Activated B cell treated with CpG ODN at 0.5 μM for 24 hours (primary cell): ENCODE measurements around the gene LBR. TPM values are rescaled to one million over a fixed set of nuclear protein-coding genes. Genes with fewer than 3 reads are reported as not detected.
"Not testable (repeated sequence)": the region's sequence is repeated elsewhere in the genome, so short reads cannot be mapped to it uniquely, and the experiment has no call there.

Experiments
- ATAC-seq: fragments of 200-7000 bp; cut with Tn5 transposase; one replicate; pipeline ENCODE4 v1.10.0; 2021; ENCODE audit warnings: low read depth, mild to moderate bottlenecking, moderate library complexity
- CTCF ChIA-PET: fragments of 350-600 bp; sonication (Branson Sonifier 250); formaldehyde crosslinking; loops from one replicate; lab custom pipeline; 2021; ENCODE audit warnings: antibody characterized with exemption; lab: Charles Lee
- POLR2A ChIA-PET: fragments of 350-600 bp; sonication (Branson Sonifier 250); formaldehyde crosslinking; loops from one replicate; lab custom pipeline; 2021; ENCODE audit warnings: antibody characterized with exemption; lab: Charles Lee
- DNase-seq: peaks from one replicate; pipeline ENCODE4 v3.0.0; 2022
- H3K27ac Mint-ChIP-seq: one replicate; pipeline ENCODE4 v1.8.0; 2020; ENCODE audit warnings: mixed read lengths
- H3K27me3 Mint-ChIP-seq: one replicate; pipeline ENCODE4 v1.8.0; 2021; ENCODE audit warnings: mixed read lengths
- H3K36me3 Mint-ChIP-seq: one replicate; pipeline ENCODE4 v1.8.0; 2021; ENCODE audit warnings: low read depth, mixed read lengths
- H3K4me1 Mint-ChIP-seq: one replicate; pipeline ENCODE4 v1.8.0; 2021; ENCODE audit warnings: mixed read lengths
- H3K4me3 Mint-ChIP-seq: one replicate; pipeline ENCODE4 v1.8.0; 2020; ENCODE audit warnings: mild to moderate bottlenecking, mixed read lengths
- H3K9me3 Mint-ChIP-seq: one replicate; pipeline ENCODE4 v1.8.0; 2020; ENCODE audit warnings: mixed read lengths
- CTCF ChIP-seq: fragments of 200-600 bp; IDR thresholded peaks from one replicate; pipeline ENCODE4 v1.8.0; 2022; ENCODE audit warnings: antibody characterized with exemption, mild to moderate bottlenecking
- intact Hi-C: fragments of 100-400 bp; cut with micrococcal nuclease; formaldehyde crosslinking; loops from one replicate; pipeline ENCODE4 v1.15.1; 2024
- total RNA-seq: library from RNA; stranded (reverse); gene quantifications from 2 replicates; pipeline ENCODE4 v1.2.3, GENCODE V29; 2022

The LBR gene
- total RNA-seq, 1 donor from 2014 or later, result 113 TPM

DNA sequence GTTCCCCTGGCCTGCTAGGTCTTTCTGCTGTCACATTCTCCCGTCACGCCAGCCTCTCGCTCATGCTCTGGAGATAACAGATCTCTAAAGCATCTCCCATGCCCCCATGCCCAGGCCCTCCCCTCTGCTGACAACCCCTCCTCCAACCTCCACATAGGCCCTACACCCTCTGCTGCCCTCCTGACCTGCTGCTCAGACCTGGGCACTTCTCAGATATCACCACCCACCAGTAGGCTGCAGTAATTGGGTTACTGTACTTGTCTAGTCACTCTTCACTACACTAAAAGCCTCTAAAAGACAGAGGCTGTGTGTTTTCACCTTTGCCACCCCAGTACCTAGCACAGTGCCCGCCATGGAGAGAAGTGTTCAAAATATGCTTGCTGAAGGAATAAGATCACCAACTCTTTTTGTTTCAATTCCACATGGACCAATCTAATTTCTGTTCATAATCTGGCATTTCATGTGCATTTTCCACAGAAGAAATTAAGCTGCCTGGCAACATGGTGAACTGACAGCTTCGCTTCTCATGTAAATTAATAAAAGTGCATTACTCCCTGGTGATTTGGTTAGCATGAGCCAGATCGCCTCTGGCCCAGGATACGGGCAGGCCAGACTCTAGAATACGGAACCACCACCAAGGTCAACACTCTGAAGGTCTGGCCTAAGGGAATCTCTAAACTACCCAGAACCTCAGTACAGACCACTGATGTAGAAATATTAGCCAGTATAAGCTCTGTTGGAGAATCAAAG lies 20.7 kb downstream of the LBR start:
- peaks cover 84% of the 10 kb centered on the region for H3K36me3 Mint-ChIP-seq
- H3K9me3 Mint-ChIP-seq, result no peaks in the 10 kb centered on the region
- peak overlapping the region; percentile 41 for H3K27ac Mint-ChIP-seq
- no peak overlapping the region for H3K4me3 Mint-ChIP-seq
- no peaks in the 10 kb centered on the region for H3K27me3 Mint-ChIP-seq
- TF ChIP-seq CTCF, result no peak
- DNase-seq, result no peak
- no peaks in the 10 kb centered on the region for H3K4me1 Mint-ChIP-seq
- ChIA-PET POLR2A (no interaction called here), CTCF (no interaction called here)
- no peak for ATAC-seq
- intact Hi-C loops, result no loop called here

- ChIA-PET POLR2A (no interaction called here), CTCF (no interaction called here)
- no peaks in the 10 kb centered on the region for H3K9me3 Mint-ChIP-seq
- no peaks in the 10 kb centered on the region for H3K27me3 Mint-ChIP-seq
- H3K36me3 Mint-ChIP-seq, result peaks cover 78% of the 10 kb centered on the region
- H3K27ac Mint-ChIP-seq, result no peak overlapping the region
- TF ChIP-seq CTCF, result no peak
- DNase-seq (no peak), ATAC-seq (no peak)
- no peaks in the 10 kb centered on the region for H3K4me1 Mint-ChIP-seq
- no peak overlapping the region for H3K4me3 Mint-ChIP-seq
- intact Hi-C loops, result no loop called here
These were observed 26.9 kb downstream of the LBR start for GRCh38 chr1:225400968-225401367.

DNA sequence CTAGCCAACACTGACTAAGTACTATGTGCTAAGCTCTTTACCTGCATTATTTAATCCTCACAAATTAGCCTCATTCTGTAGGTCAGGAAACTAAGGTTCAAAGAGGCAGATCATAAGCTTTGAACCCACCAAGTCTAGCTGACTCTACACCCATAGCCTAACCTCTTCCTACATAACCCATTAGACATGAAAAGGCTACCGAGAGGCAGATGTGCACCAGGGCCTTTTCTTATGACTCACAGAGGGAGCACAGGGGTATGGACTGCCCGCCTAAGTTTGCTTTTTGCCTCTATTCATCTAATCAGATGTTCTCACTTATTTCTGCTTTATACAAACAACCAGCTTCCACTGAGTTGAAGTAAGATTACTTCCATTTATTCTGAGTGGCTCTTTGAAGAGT lies 31.5 kb downstream of the LBR start:
- Mint-ChIP-seq H3K4me3 (no peak overlapping the region), H3K9me3 (no peaks in the 10 kb centered on the region), H3K36me3 (peaks cover 48% of the 10 kb centered on the region), H3K27ac (no peak overlapping the region), H3K4me1 (no peaks in the 10 kb centered on the region), H3K27me3 (no peaks in the 10 kb centered on the region)
- ATAC-seq (no peak), DNase-seq (no peak)
- no peak for TF ChIP-seq CTCF
- intact Hi-C loops, result no loop called here
- ChIA-PET POLR2A (no interaction called here), CTCF (no interaction called here)

DNA sequence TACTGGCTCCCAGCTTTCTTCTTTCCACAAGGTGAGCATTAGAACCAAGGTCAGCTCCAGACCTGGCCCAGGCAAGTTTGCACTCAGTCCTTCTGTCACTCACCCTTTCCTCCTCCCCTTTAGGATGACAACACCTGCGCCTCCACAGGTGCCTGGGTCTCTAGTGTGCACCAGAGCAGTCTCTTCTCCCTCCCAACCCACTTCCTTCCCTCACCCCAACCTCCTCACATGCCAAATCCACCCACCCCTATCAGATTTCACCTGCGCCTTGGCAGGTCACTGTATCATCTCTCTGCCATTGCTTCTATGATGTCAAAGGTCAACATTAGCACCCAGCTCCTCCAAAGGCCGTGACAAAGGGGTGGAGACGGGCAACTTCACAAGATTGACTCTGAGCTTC lies 38.0 kb downstream of the LBR start:
- no peak for TF ChIP-seq CTCF
- H3K36me3 Mint-ChIP-seq, result peaks cover 2% of the 10 kb centered on the region
- POLR2A ChIA-PET, result no interaction called here
- H3K27ac Mint-ChIP-seq, result no peak overlapping the region
- no peaks in the 10 kb centered on the region for H3K27me3 Mint-ChIP-seq
- H3K4me1 Mint-ChIP-seq, result no peaks in the 10 kb centered on the region
- intact Hi-C loops, result no loop called here
- DNase-seq, result no peak
- CTCF ChIA-PET, result no interaction called here
- no peaks in the 10 kb centered on the region for H3K9me3 Mint-ChIP-seq
- no peak overlapping the region for H3K4me3 Mint-ChIP-seq
- ATAC-seq, result no peak

DNA sequence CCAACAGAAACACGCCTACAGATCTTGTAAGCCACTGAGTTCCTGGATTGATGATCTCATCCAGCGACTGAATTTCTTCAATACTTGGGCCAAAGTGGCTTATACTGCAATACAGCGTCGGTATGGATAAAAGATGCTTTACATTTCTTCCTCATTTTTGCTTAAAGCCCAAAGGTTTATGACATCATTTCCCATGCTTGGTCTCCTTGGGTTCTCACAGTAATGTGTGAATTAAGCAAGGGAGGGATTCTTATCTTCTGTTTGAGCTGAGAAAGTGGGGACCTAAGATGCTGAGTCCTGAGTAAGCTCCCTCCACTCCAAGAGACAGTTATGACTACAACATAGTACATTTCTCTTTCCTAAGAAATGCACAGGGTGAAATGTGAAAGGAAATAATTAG lies 39.5 kb downstream of the LBR start:
- no peak for ATAC-seq
- TF ChIP-seq CTCF, result no peak
- POLR2A ChIA-PET, result no interaction called here
- Mint-ChIP-seq H3K27ac (no peak overlapping the region), H3K27me3 (no peaks in the 10 kb centered on the region), H3K9me3 (no peaks in the 10 kb centered on the region), H3K36me3 (no peaks in the 10 kb centered on the region), H3K4me1 (no peaks in the 10 kb centered on the region), H3K4me3 (no peak overlapping the region)
- intact Hi-C loops, result no loop called here
- DNase-seq, result no peak
- CTCF ChIA-PET, result no interaction called here

DNA sequence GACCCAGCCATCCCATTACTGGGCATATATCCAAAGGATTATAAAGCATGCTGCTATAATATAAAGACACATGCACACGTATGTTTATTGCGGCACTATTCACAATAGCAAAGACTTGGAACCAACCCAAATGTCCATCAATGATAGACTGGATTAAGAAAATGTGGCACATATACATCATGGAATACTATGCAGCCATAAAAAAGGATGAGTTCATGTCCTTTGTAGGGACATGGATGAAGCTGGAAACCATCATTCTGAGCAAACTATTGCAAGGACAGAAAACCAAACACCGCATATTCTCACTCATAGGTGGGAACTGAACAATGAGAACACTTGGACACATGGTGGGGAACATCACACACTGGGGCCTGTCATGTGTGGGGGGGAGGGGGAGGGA lies 41.0 kb downstream of the LBR start:
- not testable (repeated sequence) for ATAC-seq, H3K4me1 Mint-ChIP-seq, H3K27me3 Mint-ChIP-seq

More for the DNA sequence above, 41.0 kb downstream of the LBR start:
- H3K36me3 Mint-ChIP-seq, H3K4me3 Mint-ChIP-seq, H3K9me3 Mint-ChIP-seq, CTCF ChIA-PET, POLR2A ChIA-PET, H3K27ac Mint-ChIP-seq, intact Hi-C loops, DNase-seq: not testable (repeated sequence)
